Measurements from ENCODE around the gene GIMAP8. TPM values are rescaled to one million over a fixed set of nuclear protein-coding genes. Genes with fewer than 3 reads are reported as not detected.

The GIMAP8 gene
- total and polyA plus RNA-seq, 2 experiments from 2014 or later, result 0.06 TPM; not detected in 1

DNA sequence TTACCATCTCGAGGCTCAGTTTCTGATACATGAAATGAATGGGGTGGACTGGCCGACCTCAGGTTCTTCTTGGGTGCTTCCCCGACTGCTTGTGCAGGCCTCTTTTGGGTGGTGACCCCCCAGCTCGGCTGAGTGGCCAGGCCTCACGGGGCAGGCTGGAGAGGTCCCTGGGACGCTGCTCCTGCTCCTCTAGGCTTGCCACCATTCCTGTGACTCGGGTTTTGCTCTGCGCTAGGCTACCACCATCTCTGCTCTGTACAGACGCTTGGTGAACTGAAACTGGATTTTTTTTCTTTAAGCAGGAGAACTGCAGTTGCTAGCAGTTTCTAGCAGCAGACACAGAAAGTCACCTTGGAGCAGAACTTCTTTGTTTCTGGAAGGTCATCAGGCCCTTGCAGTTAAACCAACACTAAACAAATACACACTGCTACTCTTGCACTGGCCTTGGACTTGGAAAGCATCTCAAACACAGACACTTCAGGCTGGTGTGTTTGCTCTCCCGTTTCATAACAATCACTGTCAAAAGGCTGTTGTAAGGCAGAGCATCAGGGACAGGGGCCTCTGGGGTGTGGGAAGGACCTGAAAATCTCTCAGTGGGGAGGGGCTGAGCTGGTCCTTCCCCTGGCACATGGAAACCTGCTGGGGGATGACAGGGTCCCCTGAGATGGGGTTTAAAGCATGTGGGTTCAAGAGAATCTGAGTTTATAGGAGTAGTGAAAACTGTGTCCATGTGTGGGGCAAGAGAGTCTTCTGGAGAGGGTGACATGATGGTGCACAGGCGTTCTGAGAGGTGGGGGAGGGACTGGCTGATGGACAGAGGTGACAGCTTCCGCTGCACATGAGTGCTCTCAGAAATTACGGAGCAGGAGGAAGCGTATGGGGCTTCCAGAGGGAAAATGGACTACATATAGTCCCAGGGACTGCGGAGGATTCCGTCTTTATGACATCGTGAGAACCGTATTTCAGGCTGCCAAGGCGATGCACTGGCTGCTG, 35.0 kb upstream of the GIMAP8 start:
- no peaks in the 10 kb centered on the region; the same call in 1 of the 2 replicates for H3K36me3 ChIP-seq (ENCODE audit: insufficient read depth)
- ATAC-seq (no peak), DNase-seq (ENCODE audit: low spot score) (no peak)
- H3K27me3 Mint-ChIP-seq (ENCODE audit: insufficient read depth, low read depth, poor library complexity), result peaks cover 13% of the 10 kb centered on the region
- no peak overlapping the region for H3K4me3 ChIP-seq
- H2AFZ ChIP-seq, result no peak overlapping the region
- no peaks in the 10 kb centered on the region; the same call in none of the 3 replicates for H3K9me3 Mint-ChIP-seq
- TF ChIP-seq, protein P1, sequence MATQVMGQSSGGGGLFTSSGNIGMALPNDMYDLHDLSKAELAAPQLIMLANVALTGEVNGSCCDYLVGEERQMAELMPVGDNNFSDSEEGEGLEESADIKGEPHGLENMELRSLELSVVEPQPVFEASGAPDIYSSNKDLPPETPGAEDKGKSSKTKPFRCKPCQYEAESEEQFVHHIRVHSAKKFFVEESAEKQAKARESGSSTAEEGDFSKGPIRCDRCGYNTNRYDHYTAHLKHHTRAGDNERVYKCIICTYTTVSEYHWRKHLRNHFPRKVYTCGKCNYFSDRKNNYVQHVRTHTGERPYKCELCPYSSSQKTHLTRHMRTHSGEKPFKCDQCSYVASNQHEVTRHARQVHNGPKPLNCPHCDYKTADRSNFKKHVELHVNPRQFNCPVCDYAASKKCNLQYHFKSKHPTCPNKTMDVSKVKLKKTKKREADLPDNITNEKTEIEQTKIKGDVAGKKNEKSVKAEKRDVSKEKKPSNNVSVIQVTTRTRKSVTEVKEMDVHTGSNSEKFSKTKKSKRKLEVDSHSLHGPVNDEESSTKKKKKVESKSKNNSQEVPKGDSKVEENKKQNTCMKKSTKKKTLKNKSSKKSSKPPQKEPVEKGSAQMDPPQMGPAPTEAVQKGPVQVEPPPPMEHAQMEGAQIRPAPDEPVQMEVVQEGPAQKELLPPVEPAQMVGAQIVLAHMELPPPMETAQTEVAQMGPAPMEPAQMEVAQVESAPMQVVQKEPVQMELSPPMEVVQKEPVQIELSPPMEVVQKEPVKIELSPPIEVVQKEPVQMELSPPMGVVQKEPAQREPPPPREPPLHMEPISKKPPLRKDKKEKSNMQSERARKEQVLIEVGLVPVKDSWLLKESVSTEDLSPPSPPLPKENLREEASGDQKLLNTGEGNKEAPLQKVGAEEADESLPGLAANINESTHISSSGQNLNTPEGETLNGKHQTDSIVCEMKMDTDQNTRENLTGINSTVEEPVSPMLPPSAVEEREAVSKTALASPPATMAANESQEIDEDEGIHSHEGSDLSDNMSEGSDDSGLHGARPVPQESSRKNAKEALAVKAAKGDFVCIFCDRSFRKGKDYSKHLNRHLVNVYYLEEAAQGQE (IDR thresholded peaks at IDR 0.05; ENCODE audit: unreplicated experiment), result no peak
- TF ChIP-seq, protein P2, sequence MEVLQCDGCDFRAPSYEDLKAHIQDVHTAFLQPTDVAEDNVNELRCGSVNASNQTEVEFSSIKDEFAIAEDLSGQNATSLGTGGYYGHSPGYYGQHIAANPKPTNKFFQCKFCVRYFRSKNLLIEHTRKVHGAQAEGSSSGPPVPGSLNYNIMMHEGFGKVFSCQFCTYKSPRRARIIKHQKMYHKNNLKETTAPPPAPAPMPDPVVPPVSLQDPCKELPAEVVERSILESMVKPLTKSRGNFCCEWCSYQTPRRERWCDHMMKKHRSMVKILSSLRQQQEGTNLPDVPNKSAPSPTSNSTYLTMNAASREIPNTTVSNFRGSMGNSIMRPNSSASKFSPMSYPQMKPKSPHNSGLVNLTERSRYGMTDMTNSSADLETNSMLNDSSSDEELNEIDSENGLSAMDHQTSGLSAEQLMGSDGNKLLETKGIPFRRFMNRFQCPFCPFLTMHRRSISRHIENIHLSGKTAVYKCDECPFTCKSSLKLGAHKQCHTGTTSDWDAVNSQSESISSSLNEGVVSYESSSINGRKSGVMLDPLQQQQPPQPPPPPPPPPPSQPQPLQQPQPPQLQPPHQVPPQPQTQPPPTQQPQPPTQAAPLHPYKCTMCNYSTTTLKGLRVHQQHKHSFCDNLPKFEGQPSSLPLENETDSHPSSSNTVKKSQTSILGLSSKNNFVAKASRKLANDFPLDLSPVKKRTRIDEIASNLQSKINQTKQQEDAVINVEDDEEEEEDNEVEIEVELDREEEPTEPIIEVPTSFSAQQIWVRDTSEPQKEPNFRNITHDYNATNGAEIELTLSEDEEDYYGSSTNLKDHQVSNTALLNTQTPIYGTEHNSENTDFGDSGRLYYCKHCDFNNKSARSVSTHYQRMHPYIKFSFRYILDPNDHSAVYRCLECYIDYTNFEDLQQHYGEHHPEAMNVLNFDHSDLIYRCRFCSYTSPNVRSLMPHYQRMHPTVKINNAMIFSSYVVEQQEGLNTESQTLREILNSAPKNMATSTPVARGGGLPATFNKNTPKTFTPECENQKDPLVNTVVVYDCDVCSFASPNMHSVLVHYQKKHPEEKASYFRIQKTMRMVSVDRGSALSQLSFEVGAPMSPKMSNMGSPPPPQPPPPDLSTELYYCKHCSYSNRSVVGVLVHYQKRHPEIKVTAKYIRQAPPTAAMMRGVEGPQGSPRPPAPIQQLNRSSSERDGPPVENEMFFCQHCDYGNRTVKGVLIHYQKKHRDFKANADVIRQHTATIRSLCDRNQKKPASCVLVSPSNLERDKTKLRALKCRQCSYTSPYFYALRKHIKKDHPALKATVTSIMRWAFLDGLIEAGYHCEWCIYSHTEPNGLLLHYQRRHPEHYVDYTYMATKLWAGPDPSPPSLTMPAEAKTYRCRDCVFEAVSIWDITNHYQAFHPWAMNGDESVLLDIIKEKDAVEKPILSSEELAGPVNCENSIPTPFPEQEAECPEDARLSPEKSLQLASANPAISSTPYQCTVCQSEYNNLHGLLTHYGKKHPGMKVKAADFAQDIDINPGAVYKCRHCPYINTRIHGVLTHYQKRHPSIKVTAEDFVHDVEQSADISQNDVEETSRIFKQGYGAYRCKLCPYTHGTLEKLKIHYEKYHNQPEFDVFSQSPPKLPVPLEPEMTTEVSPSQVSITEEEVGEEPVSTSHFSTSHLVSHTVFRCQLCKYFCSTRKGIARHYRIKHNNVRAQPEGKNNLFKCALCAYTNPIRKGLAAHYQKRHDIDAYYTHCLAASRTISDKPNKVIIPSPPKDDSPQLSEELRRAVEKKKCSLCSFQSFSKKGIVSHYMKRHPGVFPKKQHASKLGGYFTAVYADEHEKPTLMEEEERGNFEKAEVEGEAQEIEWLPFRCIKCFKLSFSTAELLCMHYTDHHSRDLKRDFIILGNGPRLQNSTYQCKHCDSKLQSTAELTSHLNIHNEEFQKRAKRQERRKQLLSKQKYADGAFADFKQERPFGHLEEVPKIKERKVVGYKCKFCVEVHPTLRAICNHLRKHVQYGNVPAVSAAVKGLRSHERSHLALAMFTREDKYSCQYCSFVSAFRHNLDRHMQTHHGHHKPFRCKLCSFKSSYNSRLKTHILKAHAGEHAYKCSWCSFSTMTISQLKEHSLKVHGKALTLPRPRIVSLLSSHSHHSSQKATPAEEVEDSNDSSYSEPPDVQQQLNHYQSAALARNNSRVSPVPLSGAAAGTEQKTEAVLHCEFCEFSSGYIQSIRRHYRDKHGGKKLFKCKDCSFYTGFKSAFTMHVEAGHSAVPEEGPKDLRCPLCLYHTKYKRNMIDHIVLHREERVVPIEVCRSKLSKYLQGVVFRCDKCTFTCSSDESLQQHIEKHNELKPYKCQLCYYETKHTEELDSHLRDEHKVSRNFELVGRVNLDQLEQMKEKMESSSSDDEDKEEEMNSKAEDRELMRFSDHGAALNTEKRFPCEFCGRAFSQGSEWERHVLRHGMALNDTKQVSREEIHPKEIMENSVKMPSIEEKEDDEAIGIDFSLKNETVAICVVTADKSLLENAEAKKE (CRISPR knock-in tag; IDR thresholded peaks at IDR 0.05), result no peak
- TF ChIP-seq POLR2AphosphoS5 (IDR thresholded peaks at IDR 0.05; ENCODE audit: low read depth) (no peak), JUNB (IDR thresholded peaks at IDR 0.05; ENCODE audit: unreplicated experiment) (no peak), ZNF331 (CRISPR knock-in tag; IDR thresholded peaks at IDR 0.05; ENCODE audit: low read depth) (no peak), NANOG (IDR thresholded peaks at IDR 0.05; ENCODE audit: borderline replicate concordance) (no peak), ZNF114 (CRISPR knock-in tag; IDR thresholded peaks at IDR 0.05) (no peak), EZH2phosphoT487 (IDR thresholded peaks at IDR 0.05; ENCODE audit: unreplicated experiment) (no peak), EZH2 (IDR thresholded peaks at IDR 0.05; ENCODE audit: low read depth, unreplicated experiment) (no peak), STAT1 (IDR thresholded peaks at IDR 0.05; ENCODE audit: unreplicated experiment) (no peak), CREB1 (CRISPR knock-in tag; IDR thresholded peaks at IDR 0.05; ENCODE audit: low read depth) (no peak)
- TF ChIP-seq, protein P3, sequence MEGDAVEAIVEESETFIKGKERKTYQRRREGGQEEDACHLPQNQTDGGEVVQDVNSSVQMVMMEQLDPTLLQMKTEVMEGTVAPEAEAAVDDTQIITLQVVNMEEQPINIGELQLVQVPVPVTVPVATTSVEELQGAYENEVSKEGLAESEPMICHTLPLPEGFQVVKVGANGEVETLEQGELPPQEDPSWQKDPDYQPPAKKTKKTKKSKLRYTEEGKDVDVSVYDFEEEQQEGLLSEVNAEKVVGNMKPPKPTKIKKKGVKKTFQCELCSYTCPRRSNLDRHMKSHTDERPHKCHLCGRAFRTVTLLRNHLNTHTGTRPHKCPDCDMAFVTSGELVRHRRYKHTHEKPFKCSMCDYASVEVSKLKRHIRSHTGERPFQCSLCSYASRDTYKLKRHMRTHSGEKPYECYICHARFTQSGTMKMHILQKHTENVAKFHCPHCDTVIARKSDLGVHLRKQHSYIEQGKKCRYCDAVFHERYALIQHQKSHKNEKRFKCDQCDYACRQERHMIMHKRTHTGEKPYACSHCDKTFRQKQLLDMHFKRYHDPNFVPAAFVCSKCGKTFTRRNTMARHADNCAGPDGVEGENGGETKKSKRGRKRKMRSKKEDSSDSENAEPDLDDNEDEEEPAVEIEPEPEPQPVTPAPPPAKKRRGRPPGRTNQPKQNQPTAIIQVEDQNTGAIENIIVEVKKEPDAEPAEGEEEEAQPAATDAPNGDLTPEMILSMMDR (conservative IDR thresholded peaks at IDR 0.05; ENCODE audit: low read depth in 2 of 2), result no peak
- TF ChIP-seq, protein P4, sequence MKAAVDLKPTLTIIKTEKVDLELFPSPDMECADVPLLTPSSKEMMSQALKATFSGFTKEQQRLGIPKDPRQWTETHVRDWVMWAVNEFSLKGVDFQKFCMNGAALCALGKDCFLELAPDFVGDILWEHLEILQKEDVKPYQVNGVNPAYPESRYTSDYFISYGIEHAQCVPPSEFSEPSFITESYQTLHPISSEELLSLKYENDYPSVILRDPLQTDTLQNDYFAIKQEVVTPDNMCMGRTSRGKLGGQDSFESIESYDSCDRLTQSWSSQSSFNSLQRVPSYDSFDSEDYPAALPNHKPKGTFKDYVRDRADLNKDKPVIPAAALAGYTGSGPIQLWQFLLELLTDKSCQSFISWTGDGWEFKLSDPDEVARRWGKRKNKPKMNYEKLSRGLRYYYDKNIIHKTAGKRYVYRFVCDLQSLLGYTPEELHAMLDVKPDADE (IDR thresholded peaks at IDR 0.05), result no peak
- H3K36me3 Mint-ChIP-seq (ENCODE audit: low read depth), result peaks cover 28% of the 10 kb centered on the region
- peaks cover 14% of the 10 kb centered on the region for H3K4me1 Mint-ChIP-seq
- no peak overlapping the region for H3K4me2 ChIP-seq
- H4K20me1 ChIP-seq (replicated peaks; ENCODE audit: insufficient read depth), result no peaks in the 10 kb centered on the region
- 0 out of 2 replicates have a peak overlapping the region, but pooled peaks have one; percentile 53 for H3K27ac ChIP-seq (ENCODE audit: low read depth)
- no peak overlapping the region for H3K27ac Mint-ChIP-seq
- H3K9me2 ChIP-seq (ENCODE audit: insufficient read depth), result no peaks in the 10 kb centered on the region
- H3K27me3 ChIP-seq (ENCODE audit: insufficient read depth), result no peaks in the 10 kb centered on the region
- H3K4me1 ChIP-seq (ENCODE audit: insufficient read depth), result peaks cover 4% of the 10 kb centered on the region
- no peaks in the 10 kb centered on the region for H3F3A ChIP-seq (replicated peaks; ENCODE audit: low read depth)
- H3K79me2 ChIP-seq (replicated peaks; ENCODE audit: insufficient read depth), result no peaks in the 10 kb centered on the region
- H3K4me3 Mint-ChIP-seq, result no peak overlapping the region; the same call in 2 of the 3 replicates

Measured in GM23338 (cell line).